ENCODE results near the gene GNB1. TPM values are rescaled to one million over a fixed set of nuclear protein-coding genes. Genes with fewer than 3 reads are reported as not detected.

The GNB1 gene
- total RNA-seq, 1 experiment from 2014 or later = 339 TPM

GRCh38 chr1:1784933-1785332 lies 106.0 kb downstream of the GNB1 start:
- Mint-ChIP-seq H3K4me1 (peaks cover 33% of the 10 kb centered on the region), H3K27me3 (ENCODE audit: low read depth) (no peaks in the 10 kb centered on the region), H3K27ac (peak overlapping the region; percentile 74; the same call in 1 of the 2 replicates), H3K9me3 (no peaks in the 10 kb centered on the region), H3K36me3 (peaks cover 43% of the 10 kb centered on the region), H3K4me3 (no peak overlapping the region)
- DNase-seq (ENCODE audit: low spot score) (no peak), ATAC-seq (no peak)
- CTCF ChIA-PET = interaction anchor here (0.7 kb wide), 1 partner anchor 154 kb away, joined by 3 read pairs; no protein-coding TSS in a partner anchor
- TF ChIP-seq, protein P1, sequence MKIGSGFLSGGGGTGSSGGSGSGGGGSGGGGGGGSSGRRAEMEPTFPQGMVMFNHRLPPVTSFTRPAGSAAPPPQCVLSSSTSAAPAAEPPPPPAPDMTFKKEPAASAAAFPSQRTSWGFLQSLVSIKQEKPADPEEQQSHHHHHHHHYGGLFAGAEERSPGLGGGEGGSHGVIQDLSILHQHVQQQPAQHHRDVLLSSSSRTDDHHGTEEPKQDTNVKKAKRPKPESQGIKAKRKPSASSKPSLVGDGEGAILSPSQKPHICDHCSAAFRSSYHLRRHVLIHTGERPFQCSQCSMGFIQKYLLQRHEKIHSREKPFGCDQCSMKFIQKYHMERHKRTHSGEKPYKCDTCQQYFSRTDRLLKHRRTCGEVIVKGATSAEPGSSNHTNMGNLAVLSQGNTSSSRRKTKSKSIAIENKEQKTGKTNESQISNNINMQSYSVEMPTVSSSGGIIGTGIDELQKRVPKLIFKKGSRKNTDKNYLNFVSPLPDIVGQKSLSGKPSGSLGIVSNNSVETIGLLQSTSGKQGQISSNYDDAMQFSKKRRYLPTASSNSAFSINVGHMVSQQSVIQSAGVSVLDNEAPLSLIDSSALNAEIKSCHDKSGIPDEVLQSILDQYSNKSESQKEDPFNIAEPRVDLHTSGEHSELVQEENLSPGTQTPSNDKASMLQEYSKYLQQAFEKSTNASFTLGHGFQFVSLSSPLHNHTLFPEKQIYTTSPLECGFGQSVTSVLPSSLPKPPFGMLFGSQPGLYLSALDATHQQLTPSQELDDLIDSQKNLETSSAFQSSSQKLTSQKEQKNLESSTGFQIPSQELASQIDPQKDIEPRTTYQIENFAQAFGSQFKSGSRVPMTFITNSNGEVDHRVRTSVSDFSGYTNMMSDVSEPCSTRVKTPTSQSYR (CRISPR knock-in tag; IDR thresholded peaks at IDR 0.05) = no peak
- TF ChIP-seq IRF1 (CRISPR knock-in tag; IDR thresholded peaks at IDR 0.05) = no peak
- TF ChIP-seq ATF3 (CRISPR knock-in tag; conservative IDR thresholded peaks at IDR 0.05) = no peak
- TF ChIP-seq, protein P2, sequence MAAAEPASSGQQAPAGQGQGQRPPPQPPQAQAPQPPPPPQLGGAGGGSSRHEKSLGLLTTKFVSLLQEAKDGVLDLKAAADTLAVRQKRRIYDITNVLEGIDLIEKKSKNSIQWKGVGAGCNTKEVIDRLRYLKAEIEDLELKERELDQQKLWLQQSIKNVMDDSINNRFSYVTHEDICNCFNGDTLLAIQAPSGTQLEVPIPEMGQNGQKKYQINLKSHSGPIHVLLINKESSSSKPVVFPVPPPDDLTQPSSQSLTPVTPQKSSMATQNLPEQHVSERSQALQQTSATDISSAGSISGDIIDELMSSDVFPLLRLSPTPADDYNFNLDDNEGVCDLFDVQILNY (CRISPR knock-in tag; IDR thresholded peaks at IDR 0.05) = no peak
- TF ChIP-seq GTF2I (CRISPR knock-in tag; conservative IDR thresholded peaks at IDR 0.05) = no peak
- no peak for TF ChIP-seq FOXP1 (CRISPR knock-in tag; IDR thresholded peaks at IDR 0.05; ENCODE audit: borderline replicate concordance)
- no peak for TF ChIP-seq MYBL2 (CRISPR knock-in tag; IDR thresholded peaks at IDR 0.05)
- TF ChIP-seq, protein P3, sequence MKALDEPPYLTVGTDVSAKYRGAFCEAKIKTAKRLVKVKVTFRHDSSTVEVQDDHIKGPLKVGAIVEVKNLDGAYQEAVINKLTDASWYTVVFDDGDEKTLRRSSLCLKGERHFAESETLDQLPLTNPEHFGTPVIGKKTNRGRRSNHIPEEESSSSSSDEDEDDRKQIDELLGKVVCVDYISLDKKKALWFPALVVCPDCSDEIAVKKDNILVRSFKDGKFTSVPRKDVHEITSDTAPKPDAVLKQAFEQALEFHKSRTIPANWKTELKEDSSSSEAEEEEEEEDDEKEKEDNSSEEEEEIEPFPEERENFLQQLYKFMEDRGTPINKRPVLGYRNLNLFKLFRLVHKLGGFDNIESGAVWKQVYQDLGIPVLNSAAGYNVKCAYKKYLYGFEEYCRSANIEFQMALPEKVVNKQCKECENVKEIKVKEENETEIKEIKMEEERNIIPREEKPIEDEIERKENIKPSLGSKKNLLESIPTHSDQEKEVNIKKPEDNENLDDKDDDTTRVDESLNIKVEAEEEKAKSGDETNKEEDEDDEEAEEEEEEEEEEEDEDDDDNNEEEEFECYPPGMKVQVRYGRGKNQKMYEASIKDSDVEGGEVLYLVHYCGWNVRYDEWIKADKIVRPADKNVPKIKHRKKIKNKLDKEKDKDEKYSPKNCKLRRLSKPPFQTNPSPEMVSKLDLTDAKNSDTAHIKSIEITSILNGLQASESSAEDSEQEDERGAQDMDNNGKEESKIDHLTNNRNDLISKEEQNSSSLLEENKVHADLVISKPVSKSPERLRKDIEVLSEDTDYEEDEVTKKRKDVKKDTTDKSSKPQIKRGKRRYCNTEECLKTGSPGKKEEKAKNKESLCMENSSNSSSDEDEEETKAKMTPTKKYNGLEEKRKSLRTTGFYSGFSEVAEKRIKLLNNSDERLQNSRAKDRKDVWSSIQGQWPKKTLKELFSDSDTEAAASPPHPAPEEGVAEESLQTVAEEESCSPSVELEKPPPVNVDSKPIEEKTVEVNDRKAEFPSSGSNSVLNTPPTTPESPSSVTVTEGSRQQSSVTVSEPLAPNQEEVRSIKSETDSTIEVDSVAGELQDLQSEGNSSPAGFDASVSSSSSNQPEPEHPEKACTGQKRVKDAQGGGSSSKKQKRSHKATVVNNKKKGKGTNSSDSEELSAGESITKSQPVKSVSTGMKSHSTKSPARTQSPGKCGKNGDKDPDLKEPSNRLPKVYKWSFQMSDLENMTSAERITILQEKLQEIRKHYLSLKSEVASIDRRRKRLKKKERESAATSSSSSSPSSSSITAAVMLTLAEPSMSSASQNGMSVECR (CRISPR knock-in tag; IDR thresholded peaks at IDR 0.05; ENCODE audit: borderline replicate concordance) = no peak
- no peak for TF ChIP-seq ZNF396 (CRISPR knock-in tag; IDR thresholded peaks at IDR 0.05; ENCODE audit: borderline replicate concordance)
- no peak for TF ChIP-seq ZMAT4 (CRISPR knock-in tag; IDR thresholded peaks at IDR 0.05)
- TF ChIP-seq NR2C2 (CRISPR knock-in tag; IDR thresholded peaks at IDR 0.05) = no peak
- no peak for TF ChIP-seq ZNF317 (CRISPR knock-in tag; IDR thresholded peaks at IDR 0.05; ENCODE audit: borderline replicate concordance, low read depth)
- no peak for TF ChIP-seq E2F1 (CRISPR knock-in tag; IDR thresholded peaks at IDR 0.05)
- TF ChIP-seq, protein P4, sequence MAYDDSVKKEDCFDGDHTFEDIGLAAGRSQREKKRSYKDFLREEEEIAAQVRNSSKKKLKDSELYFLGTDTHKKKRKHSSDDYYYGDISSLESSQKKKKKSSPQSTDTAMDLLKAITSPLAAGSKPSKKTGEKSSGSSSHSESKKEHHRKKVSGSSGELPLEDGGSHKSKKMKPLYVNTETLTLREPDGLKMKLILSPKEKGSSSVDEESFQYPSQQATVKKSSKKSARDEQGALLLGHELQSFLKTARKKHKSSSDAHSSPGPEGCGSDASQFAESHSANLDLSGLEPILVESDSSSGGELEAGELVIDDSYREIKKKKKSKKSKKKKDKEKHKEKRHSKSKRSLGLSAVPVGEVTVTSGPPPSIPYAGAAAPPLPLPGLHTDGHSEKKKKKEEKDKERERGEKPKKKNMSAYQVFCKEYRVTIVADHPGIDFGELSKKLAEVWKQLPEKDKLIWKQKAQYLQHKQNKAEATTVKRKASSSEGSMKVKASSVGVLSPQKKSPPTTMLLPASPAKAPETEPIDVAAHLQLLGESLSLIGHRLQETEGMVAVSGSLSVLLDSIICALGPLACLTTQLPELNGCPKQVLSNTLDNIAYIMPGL (CRISPR knock-in tag; IDR thresholded peaks at IDR 0.05) = no peak
- no peak for TF ChIP-seq NR1H2 (CRISPR knock-in tag; IDR thresholded peaks at IDR 0.05)
- TF ChIP-seq TP53 (CRISPR knock-in tag; IDR thresholded peaks at IDR 0.05) = no peak
- TF ChIP-seq ZBTB21 (CRISPR knock-in tag; IDR thresholded peaks at IDR 0.05; ENCODE audit: borderline replicate concordance) = no peak
- no peak for TF ChIP-seq SP1 (CRISPR knock-in tag; conservative IDR thresholded peaks at IDR 0.05)
- no peak for TF ChIP-seq ESRRA (CRISPR knock-in tag; IDR thresholded peaks at IDR 0.05; ENCODE audit: borderline replicate concordance)
- no peak for TF ChIP-seq ZNF423 (CRISPR knock-in tag; IDR thresholded peaks at IDR 0.05)
- POLR2A ChIA-PET = no interaction called here

All from WTC11 (cell line).